Measurements from ENCODE around the gene PTPN13.

PTPN13 gene

DNA sequence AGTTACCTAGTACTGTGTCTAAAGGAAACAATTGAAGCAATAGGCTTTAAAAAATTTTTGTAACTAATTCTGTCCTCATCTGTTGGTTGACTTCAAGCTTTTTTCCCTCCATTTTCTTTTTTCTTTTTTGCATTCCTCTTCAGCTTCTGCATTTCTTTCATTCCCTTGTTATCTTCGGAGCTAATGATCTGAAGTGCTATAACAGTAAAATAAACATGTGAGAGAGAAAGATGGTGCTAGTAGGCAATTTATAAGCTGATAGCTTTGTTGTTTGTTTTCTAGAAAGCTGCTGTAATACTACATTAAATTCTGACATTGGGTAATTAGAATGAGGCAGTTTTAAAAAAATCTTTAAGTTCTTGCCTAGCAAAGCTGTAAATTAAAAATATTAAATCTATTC, 37.1 kb downstream of the PTPN13 start:
- TF ChIP-seq, protein P1, sequence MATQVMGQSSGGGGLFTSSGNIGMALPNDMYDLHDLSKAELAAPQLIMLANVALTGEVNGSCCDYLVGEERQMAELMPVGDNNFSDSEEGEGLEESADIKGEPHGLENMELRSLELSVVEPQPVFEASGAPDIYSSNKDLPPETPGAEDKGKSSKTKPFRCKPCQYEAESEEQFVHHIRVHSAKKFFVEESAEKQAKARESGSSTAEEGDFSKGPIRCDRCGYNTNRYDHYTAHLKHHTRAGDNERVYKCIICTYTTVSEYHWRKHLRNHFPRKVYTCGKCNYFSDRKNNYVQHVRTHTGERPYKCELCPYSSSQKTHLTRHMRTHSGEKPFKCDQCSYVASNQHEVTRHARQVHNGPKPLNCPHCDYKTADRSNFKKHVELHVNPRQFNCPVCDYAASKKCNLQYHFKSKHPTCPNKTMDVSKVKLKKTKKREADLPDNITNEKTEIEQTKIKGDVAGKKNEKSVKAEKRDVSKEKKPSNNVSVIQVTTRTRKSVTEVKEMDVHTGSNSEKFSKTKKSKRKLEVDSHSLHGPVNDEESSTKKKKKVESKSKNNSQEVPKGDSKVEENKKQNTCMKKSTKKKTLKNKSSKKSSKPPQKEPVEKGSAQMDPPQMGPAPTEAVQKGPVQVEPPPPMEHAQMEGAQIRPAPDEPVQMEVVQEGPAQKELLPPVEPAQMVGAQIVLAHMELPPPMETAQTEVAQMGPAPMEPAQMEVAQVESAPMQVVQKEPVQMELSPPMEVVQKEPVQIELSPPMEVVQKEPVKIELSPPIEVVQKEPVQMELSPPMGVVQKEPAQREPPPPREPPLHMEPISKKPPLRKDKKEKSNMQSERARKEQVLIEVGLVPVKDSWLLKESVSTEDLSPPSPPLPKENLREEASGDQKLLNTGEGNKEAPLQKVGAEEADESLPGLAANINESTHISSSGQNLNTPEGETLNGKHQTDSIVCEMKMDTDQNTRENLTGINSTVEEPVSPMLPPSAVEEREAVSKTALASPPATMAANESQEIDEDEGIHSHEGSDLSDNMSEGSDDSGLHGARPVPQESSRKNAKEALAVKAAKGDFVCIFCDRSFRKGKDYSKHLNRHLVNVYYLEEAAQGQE (IDR thresholded peaks at IDR 0.05; ENCODE audit: insufficient read depth in 1 of 2, low read depth in 2 of 2, low read length in 2 of 2) = no peak
- TF ChIP-seq POLR2AphosphoS5 (IDR thresholded peaks at IDR 0.05; ENCODE audit: low read depth, low read length) (no peak), FOXP2 (optimal IDR thresholded peaks at IDR 0.05; ENCODE audit: borderline replicate concordance, extremely low read depth, extremely low read length, insufficient read depth) (no peak), SIN3A (IDR thresholded peaks at IDR 0.05; ENCODE audit: borderline replicate concordance, insufficient read depth, low read length) (no peak), TAF1 (IDR thresholded peaks at IDR 0.05; ENCODE audit: borderline replicate concordance, insufficient read depth, low read length) (no peak)

DNA sequence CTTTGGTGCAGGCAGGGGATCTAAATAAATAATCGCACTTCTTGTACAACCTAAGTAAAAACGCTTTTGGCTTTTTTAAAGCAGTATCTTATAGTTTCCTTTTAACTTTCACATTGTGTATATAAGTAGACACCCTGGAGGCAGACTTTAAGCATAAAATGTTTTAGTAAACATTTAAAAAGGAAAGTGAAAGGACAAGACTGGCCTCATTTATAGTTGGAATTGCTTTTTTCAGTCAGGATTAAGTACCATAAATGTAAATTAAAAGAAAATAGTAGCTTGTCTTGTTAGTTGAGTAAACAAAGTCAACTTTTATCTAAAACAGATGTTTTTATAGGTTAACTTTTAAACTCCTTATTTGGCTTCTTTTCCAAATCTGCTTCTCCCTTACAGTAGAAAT, 39.7 kb downstream of the PTPN13 start:
- TF ChIP-seq, protein P1 (IDR thresholded peaks at IDR 0.05; ENCODE audit: insufficient read depth in 1 of 2, low read depth in 2 of 2, low read length in 2 of 2) = no peak
- TF ChIP-seq TAF1 (IDR thresholded peaks at IDR 0.05; ENCODE audit: borderline replicate concordance, insufficient read depth, low read length) (no peak), SIN3A (IDR thresholded peaks at IDR 0.05; ENCODE audit: borderline replicate concordance, insufficient read depth, low read length) (no peak), FOXP2 (optimal IDR thresholded peaks at IDR 0.05; ENCODE audit: borderline replicate concordance, extremely low read depth, extremely low read length, insufficient read depth) (no peak), POLR2AphosphoS5 (IDR thresholded peaks at IDR 0.05; ENCODE audit: low read depth, low read length) (no peak)

DNA sequence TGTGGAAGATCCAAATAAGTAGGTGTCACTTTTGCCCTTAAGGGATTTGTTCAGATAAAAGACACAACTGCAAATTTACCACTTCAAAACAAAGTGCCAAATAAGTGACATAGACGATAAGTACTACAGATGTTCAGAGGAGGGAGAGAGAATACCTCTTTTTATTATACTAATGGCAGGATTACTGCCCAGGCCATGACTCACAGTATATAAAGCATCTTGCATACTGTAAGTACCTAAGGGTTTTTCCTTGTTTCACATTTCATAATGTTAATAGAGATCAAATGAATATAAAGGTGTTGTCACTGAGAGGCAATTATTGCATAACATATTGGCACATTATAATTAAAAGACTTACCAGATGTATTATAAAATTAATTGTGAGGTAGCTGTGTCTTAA, 46.4 kb downstream of the PTPN13 start:
- TF ChIP-seq, protein P1 (IDR thresholded peaks at IDR 0.05; ENCODE audit: insufficient read depth in 1 of 2, low read depth in 2 of 2, low read length in 2 of 2) = no peak
- TF ChIP-seq TAF1 (IDR thresholded peaks at IDR 0.05; ENCODE audit: borderline replicate concordance, insufficient read depth, low read length) (no peak), SIN3A (IDR thresholded peaks at IDR 0.05; ENCODE audit: borderline replicate concordance, insufficient read depth, low read length) (no peak), FOXP2 (optimal IDR thresholded peaks at IDR 0.05; ENCODE audit: borderline replicate concordance, extremely low read depth, extremely low read length, insufficient read depth) (no peak), POLR2AphosphoS5 (IDR thresholded peaks at IDR 0.05; ENCODE audit: low read depth, low read length) (no peak)

DNA sequence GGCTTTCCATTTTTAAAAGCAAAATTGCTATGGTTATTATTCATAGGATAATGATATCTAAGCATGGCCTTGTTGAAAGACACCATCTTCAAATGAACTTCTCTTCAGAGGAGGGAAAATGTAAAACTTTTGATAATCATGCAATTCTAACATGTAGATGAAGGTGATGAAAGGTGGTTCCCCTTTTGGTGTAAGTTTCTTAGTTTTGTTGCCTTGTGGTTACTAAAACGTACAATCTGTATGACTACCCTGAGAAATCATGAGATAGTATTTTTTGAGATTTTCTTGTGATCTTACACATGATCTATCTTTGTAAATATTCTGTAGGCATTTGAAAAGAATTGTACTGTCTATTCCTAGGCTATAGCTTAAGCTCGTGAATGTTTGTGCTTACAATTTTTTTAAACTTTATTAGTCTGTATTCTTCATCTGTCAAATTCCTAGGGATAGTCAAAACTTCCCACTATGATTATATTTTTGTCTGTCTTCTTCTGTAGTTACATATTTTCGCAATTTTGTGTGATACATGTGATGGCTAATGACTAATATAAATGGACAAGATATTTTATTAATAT, 47.5 kb downstream of the PTPN13 start:
- TF ChIP-seq SIN3A (IDR thresholded peaks at IDR 0.05; ENCODE audit: borderline replicate concordance, insufficient read depth, low read length) (no peak), FOXP2 (optimal IDR thresholded peaks at IDR 0.05; ENCODE audit: borderline replicate concordance, extremely low read depth, extremely low read length, insufficient read depth) (no peak), TAF1 (IDR thresholded peaks at IDR 0.05; ENCODE audit: borderline replicate concordance, insufficient read depth, low read length) (no peak), POLR2AphosphoS5 (IDR thresholded peaks at IDR 0.05; ENCODE audit: low read depth, low read length) (no peak)
- TF ChIP-seq, protein P1 (IDR thresholded peaks at IDR 0.05; ENCODE audit: insufficient read depth in 1 of 2, low read depth in 2 of 2, low read length in 2 of 2) = no peak
